Testis (tissue), 3 donors: ENCODE measurements around the gene GLDC. TPM values are rescaled to one million over a fixed set of nuclear protein-coding genes. Genes with fewer than 3 reads are reported as not detected.

ENCODE experiments used
- DNase-seq: peaks from one replicate; pipeline ENCODE4 v3.0.0-alpha.2; 2019
- H3K27ac ChIP-seq, 2 donors: fragments of 200-600 bp; sonication (generic); one replicate each; pipeline ENCODE4 v1.5.1; 2019
- H3K27me3 ChIP-seq: fragments of 200-600 bp; sonication (generic); one replicate; pipeline ENCODE4 v1.5.1; 2019
- H3K36me3 ChIP-seq: fragments of 200-600 bp; sonication (generic); one replicate; pipeline ENCODE4 v1.5.1; 2017; ENCODE audit warnings: low read depth; ENCODE audit errors: missing control alignments
- H3K4me1 ChIP-seq: fragments of 200-600 bp; sonication (generic); one replicate; pipeline ENCODE4 v1.5.1; 2019
- H3K4me3 ChIP-seq, 2 donors: fragments of 200-600 bp; sonication (generic); one replicate each; pipeline ENCODE4 v1.5.1; 2017 to 2019
- H3K9me3 ChIP-seq: fragments of 200-600 bp; sonication (generic); one replicate; pipeline ENCODE4 v1.5.1; 2017
- POLR2A ChIP-seq: fragments of 450-650 bp; IDR thresholded peaks from one replicate; pipeline ENCODE4 v1.6.1; 2017; ENCODE audit warnings: antibody characterized with exemption, mild to moderate bottlenecking, moderate library complexity
- WGBS, 2 donors: methylation state at CpG; one replicate each; pipeline ENCODE4 v1.1.5; 2018; 5-methylcytosine and 5-hydroxymethylcytosine counted together
- intact Hi-C: fragments of 100-400 bp; cut with DNase I; formaldehyde crosslinking; loops from one replicate; pipeline ENCODE4 v1.15.1; 2023; ENCODE audit warnings: low total_unique reads
- polyA plus RNA-seq: library from polyadenylated mRNA; stranded (reverse); fragments of 350-450 nt; fragmentation: Illumina TruSeq; extraction: RNeasy Lipid Tissue Mini Kit (QIAGEN cat#74804); gene quantifications from one replicate; pipeline ENCODE4 v1.2.3, GENCODE V29; 2014; ENCODE audit warnings: low read depth, low replicate concordance; ENCODE audit not compliant: insufficient read depth
- total RNA-seq, 2 donors: library from RNA; depleted of rRNA; stranded (reverse); fragments of >200 nt; gene quantifications; one replicate each; pipeline ENCODE4 v1.2.3, GENCODE V29; 2016
- TF ChIP-seq, protein P1 (sequence below), 3 experiments: fragments of 450-650 bp in 2 of 3; fragments of 200-600 bp in 1 of 3; sonication (generic) in 1 of 3; IDR thresholded peaks; one replicate each; pipeline ENCODE4 v1.5.1; 2016 to 2019; ENCODE audit warnings: antibody characterized with exemption in 3 of 3, mild to moderate bottlenecking in 2 of 3, moderate library complexity in 1 of 3

The GLDC gene
- total and polyA plus RNA-seq, 3 donors from 2014 or later, result 11.4 to 12.3 (median 12.2) TPM

DNA sequence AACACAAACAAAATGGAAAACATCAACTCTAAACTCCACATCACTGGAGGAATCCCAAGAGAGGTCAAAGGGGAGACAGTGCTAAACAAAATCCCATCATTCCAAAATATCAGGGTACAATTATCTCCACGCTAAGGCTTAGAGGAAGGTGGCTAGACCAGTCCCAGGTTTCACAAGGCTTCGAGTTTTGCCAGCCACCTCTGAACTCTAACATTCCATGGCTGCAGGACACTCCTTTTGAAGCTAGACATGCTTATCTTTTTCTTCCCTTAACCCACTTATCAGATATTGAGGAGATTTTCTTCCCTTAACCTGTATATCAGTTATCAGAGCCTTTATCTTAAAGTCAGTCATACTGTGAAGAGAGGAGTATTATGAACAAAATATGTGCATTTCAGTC, 53.3 kb downstream of the GLDC start:
- no peak overlapping the region for H3K4me3 ChIP-seq
- H3K27ac ChIP-seq, result no peak overlapping the region
- H3K4me1 ChIP-seq, result no peaks in the 10 kb centered on the region
- TF ChIP-seq POLR2A, result no peak
- TF ChIP-seq, protein P1, sequence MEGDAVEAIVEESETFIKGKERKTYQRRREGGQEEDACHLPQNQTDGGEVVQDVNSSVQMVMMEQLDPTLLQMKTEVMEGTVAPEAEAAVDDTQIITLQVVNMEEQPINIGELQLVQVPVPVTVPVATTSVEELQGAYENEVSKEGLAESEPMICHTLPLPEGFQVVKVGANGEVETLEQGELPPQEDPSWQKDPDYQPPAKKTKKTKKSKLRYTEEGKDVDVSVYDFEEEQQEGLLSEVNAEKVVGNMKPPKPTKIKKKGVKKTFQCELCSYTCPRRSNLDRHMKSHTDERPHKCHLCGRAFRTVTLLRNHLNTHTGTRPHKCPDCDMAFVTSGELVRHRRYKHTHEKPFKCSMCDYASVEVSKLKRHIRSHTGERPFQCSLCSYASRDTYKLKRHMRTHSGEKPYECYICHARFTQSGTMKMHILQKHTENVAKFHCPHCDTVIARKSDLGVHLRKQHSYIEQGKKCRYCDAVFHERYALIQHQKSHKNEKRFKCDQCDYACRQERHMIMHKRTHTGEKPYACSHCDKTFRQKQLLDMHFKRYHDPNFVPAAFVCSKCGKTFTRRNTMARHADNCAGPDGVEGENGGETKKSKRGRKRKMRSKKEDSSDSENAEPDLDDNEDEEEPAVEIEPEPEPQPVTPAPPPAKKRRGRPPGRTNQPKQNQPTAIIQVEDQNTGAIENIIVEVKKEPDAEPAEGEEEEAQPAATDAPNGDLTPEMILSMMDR (IDR thresholded peaks at IDR 0.05), result no peak
- no peaks in the 10 kb centered on the region for H3K36me3 ChIP-seq
- no peak for DNase-seq
- intact Hi-C loops, result no loop called here
- 74 to 84% methylated on average over 2 of the region's 2 CpGs for WGBS, 2 donors
- no peaks in the 10 kb centered on the region for H3K27me3 ChIP-seq
- H3K9me3 ChIP-seq, result no peaks in the 10 kb centered on the region

DNA sequence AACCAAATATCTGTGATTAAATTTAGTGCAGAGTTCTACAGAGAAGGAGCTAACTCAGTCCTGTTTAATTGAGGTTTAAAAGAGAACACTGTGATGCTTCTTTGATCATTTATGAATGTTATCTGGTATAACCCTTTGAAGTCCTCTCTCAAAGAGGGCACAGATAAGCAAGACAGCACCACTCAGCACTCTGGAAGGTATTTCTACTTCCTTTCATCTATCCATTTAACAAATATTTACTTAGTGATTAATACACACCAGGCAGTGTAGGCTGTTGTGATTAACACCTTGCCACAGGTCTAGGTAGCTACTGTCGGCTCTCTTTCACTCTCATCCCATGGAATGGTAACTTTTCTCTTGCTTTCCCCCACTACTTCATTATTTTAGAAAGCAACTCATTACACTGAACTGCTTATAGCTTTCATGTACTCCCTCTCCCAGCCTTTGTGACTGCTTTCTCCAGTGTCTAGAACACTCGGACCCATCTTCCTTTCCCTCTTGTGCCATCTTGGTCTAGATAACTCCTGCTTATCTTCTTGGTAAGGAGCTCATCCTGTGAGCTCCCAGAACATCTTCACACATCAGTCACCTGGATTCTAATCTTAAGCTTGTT, 54.7 kb downstream of the GLDC start:
- TF ChIP-seq, protein P1 (IDR thresholded peaks at IDR 0.05), result no peak
- TF ChIP-seq POLR2A, result no peak
- WGBS, 2 donors, result 53 to 57% methylated on average over 2 of the region's 2 CpGs
- intact Hi-C loops, result no loop called here
- Histone ChIP-seq H3K9me3 (no peaks in the 10 kb centered on the region), H3K27ac (no peak overlapping the region), H3K4me1 (no peaks in the 10 kb centered on the region), H3K27me3 (no peaks in the 10 kb centered on the region), H3K36me3 (no peaks in the 10 kb centered on the region), H3K4me3 (no peak overlapping the region)
- DNase-seq, result no peak

DNA sequence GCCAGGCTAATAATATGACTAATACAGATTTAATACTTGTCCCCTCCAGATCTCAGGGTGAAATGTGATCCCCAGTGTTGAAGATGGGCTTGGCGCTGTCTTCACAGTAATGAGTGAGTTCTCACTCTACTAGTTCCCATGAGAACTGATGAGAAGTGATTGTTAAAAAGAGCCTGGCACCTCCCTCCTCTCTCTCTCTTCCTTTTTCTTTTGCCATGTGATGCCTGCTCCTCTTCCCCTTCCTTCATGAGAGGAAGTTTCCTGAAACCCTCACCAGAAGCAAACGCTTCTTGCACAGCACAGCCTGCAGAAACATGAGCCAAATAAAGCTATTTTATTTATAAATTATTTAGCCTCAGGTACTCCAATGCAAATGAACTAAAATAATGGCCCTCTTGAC, 55.2 kb downstream of the GLDC start:
- Histone ChIP-seq H3K27me3 (no peaks in the 10 kb centered on the region), H3K36me3 (no peaks in the 10 kb centered on the region), H3K9me3 (no peaks in the 10 kb centered on the region), H3K4me3 (no peak overlapping the region), H3K4me1 (no peaks in the 10 kb centered on the region), H3K27ac (no peak overlapping the region)
- intact Hi-C loops, result no loop called here
- TF ChIP-seq, protein P1 (IDR thresholded peaks at IDR 0.05), result no peak
- TF ChIP-seq POLR2A, result no peak
- WGBS, 2 donors, result 68 to 76% methylated on average over 2 of the region's 2 CpGs
- DNase-seq, result no peak

DNA sequence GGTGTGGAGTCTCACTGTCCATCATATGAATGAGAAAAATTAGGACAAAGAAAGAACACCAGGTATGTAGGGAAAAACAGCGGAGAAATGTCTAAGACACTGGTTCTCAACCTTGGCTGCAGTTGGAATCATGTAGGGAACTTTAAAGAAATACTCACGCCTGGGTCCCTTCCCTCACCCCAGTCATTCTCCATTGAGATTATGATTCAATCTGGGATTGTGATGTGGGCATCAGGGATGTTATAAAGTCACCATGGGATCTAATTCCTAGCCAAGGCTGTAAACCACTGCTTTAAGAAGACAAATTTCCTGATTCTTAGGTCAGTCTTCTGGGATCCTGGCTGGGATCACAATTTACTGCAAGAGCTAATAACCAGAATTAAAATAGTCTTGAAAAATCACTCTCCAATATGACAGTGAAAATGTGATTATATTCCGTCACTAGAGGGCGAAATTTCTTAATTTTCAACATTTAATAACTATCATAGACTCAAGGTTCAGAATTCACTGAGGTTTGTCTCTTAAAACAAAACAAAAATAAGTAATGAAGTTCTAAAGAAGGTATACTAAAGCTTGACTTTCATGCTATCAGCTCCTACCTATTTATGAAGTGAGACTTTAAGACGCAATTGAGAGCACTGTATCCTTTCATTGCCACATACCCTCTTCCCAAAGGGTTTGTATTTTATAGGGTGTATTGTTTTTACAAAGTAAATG, 60.5 kb downstream of the GLDC start:
- no peaks in the 10 kb centered on the region for H3K4me1 ChIP-seq
- H3K27ac ChIP-seq, result no peak overlapping the region
- H3K4me3 ChIP-seq, result no peak overlapping the region
- TF ChIP-seq POLR2A, result no peak
- TF ChIP-seq, protein P1 (IDR thresholded peaks at IDR 0.05), result peak in 1 of 3 experiments; percentile 2
- DNase-seq, result no peak
- intact Hi-C loops, result no loop called here
- WGBS, 2 donors, result 61 to 66% methylated on average over 5 of the region's 5 CpGs
- no peaks in the 10 kb centered on the region for H3K9me3 ChIP-seq
- H3K36me3 ChIP-seq, result no peaks in the 10 kb centered on the region
- H3K27me3 ChIP-seq, result no peaks in the 10 kb centered on the region
